Fibroblast of mammary gland (primary cell): ENCODE results near the gene PLSCR5.

Experiments used
- DNase-seq: peaks from one replicate; pipeline ENCODE4 v3.0.0-alpha.2; 2010; ENCODE audit warnings: low read depth
- H3K4me3 ChIP-seq: 2 replicates; pipeline ENCODE4 v1.5.1; 2011; ENCODE audit warnings: low read depth, mild to moderate bottlenecking, low read length, moderate library complexity; ENCODE audit not compliant: control insufficient read depth
- CTCF ChIP-seq: conservative IDR thresholded peaks from 2 replicates; pipeline ENCODE4 v1.5.1; 2011; ENCODE audit warnings: low read depth, low read length, inconsistent platforms; ENCODE audit not compliant: control insufficient read depth, insufficient read depth

The PLSCR5 gene

GRCh38 chr3:146560678-146561077, 44.5 kb downstream of the PLSCR5 start:
- no peak overlapping the region for H3K4me3 ChIP-seq
- no peak for DNase-seq
- TF ChIP-seq CTCF, result no peak

GRCh38 chr3:146559388-146559787, 45.8 kb downstream of the PLSCR5 start:
- no peak for DNase-seq
- no peak overlapping the region for H3K4me3 ChIP-seq
- TF ChIP-seq CTCF, result no peak

- no peak for TF ChIP-seq CTCF
- H3K4me3 ChIP-seq, result no peak overlapping the region
- no peak for DNase-seq
Measured at GRCh38 chr3:146558781-146559180, 46.4 kb downstream of the PLSCR5 start.

GRCh38 chr3:146557745-146558144, 47.4 kb downstream of the PLSCR5 start:
- no peak overlapping the region for H3K4me3 ChIP-seq
- no peak for TF ChIP-seq CTCF
- no peak for DNase-seq

- DNase-seq, result no peak
- H3K4me3 ChIP-seq, result no peak overlapping the region
- TF ChIP-seq CTCF, result no peak
Measured at GRCh38 chr3:146555311-146555710, 49.8 kb downstream of the PLSCR5 start.

GRCh38 chr3:146554151-146554760, 50.9 kb downstream of the PLSCR5 start:
- H3K4me3 ChIP-seq, result no peak overlapping the region
- no peak for TF ChIP-seq CTCF
- DNase-seq, result no peak
